ENCODE measurements around the gene SMIM41. TPM values are rescaled to one million over a fixed set of nuclear protein-coding genes. Genes with fewer than 3 reads are reported as not detected.

SMIM41 gene
- total and polyA plus RNA-seq, 2 donors (not counting 1 experiment from before 2014, with no cell fraction given), result 2.0 to 4.8 TPM

DNA sequence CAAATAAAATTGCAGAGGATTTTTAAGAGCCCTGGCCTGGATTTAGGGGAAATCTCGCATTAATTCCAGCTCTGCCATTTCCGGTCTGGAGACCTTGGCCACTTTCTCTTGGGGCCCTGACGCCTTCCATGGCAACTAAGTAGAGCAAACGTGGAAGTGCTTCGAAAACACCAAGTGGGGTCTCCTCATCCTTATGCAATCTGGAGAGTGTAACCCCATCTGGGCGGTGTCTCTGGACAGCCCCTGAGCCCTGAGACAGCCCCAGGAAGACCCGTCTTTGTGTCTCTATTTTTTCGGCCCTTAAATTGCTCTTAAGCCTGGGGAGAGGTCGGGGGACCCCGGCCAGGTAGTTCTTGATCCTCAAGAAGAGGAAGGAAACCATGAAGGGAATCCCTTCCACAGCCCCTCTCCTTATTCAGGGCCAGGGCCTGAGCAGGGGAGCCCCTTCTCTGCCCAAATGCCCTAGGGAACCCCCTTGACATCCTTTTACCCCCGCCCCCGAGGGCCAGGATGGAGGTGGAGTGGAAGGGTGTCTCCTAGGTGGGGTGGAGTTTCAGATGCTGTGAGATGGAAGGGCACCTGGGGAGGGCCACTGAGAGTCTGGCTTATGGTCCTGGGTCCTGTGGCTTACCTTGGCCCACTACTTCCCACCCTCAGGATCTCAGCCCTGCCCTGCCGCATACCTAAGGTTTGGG, 45.9 kb upstream of the SMIM41 start:
- no peak for TF ChIP-seq EZH2 (IDR thresholded peaks at IDR 0.05; ENCODE audit: low read length, missing control alignments)
- TF ChIP-seq, protein P1, sequence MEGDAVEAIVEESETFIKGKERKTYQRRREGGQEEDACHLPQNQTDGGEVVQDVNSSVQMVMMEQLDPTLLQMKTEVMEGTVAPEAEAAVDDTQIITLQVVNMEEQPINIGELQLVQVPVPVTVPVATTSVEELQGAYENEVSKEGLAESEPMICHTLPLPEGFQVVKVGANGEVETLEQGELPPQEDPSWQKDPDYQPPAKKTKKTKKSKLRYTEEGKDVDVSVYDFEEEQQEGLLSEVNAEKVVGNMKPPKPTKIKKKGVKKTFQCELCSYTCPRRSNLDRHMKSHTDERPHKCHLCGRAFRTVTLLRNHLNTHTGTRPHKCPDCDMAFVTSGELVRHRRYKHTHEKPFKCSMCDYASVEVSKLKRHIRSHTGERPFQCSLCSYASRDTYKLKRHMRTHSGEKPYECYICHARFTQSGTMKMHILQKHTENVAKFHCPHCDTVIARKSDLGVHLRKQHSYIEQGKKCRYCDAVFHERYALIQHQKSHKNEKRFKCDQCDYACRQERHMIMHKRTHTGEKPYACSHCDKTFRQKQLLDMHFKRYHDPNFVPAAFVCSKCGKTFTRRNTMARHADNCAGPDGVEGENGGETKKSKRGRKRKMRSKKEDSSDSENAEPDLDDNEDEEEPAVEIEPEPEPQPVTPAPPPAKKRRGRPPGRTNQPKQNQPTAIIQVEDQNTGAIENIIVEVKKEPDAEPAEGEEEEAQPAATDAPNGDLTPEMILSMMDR (conservative IDR thresholded peaks at IDR 0.05 in 1 of 2, IDR thresholded peaks at IDR 0.05 in 1 of 2; ENCODE audit: low read depth in 1 of 2, low read length in 2 of 2), result no peak

DNA sequence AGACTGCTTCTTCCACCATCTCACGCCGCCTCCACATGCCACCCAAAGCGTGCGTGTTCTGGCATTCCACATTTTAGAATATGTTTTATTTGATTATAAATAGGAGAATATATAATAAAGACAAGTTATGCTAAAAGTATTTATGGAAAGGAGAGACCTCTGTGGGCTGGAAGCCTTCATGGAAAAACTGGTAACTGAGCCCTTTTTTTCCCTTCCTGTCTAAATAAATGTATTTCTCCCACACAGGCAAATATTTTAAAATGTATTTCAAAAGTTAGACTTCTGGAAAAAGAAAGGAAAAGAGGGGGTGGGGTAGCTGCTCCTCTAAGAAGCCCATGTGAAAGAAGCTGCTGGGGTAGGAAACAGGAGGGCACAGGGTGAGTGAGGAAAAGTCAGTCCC, 44.3 kb upstream of the SMIM41 start:
- Histone ChIP-seq H3K27me3 (ENCODE audit: control insufficient read depth, insufficient read depth, low read length) (no peaks in the 10 kb centered on the region), H3K36me3 (ENCODE audit: control insufficient read depth, insufficient read depth, low read length) (no peaks in the 10 kb centered on the region), H3K4me3 (replicated peaks in 1 of 4; ENCODE audit: control extremely low read depth in 1 of 4, insufficient read depth in 1 of 4, low read depth in 3 of 4, low read length in 4 of 4) (no peak overlapping the region), H3K4me2 (ENCODE audit: extremely low read depth, insufficient read depth, low read length) (no peak overlapping the region), H3K79me2 (ENCODE audit: control insufficient read depth, insufficient read depth, low read length) (no peaks in the 10 kb centered on the region), H2AFZ (ENCODE audit: low read length) (no peak overlapping the region), H4K20me1 (ENCODE audit: control insufficient read depth, extremely low read depth, insufficient read depth, low read length) (no peaks in the 10 kb centered on the region), H3K9ac (ENCODE audit: insufficient read depth, low read length) (no peak overlapping the region), H3K4me1 (ENCODE audit: control insufficient read depth, extremely low read depth, insufficient read depth, low read length) (peaks cover 13% of the 10 kb centered on the region), H3K9me3 (ENCODE audit: control insufficient read depth, insufficient read depth, low read depth, low read length) (no peaks in the 10 kb centered on the region), H3K27ac (ENCODE audit: insufficient read depth, low read length) (no peak overlapping the region)
- no peak for DNase-seq (ENCODE audit: low read depth in 2 of 2)
- TF ChIP-seq, protein P1 (conservative IDR thresholded peaks at IDR 0.05 in 1 of 2, IDR thresholded peaks at IDR 0.05 in 1 of 2; ENCODE audit: low read depth in 1 of 2, low read length in 2 of 2), result no peak
- TF ChIP-seq EZH2 (IDR thresholded peaks at IDR 0.05; ENCODE audit: low read length, missing control alignments), result no peak

More for the DNA sequence above, 45.9 kb upstream of the SMIM41 start:
- peaks cover 11% of the 10 kb centered on the region for H3K4me1 ChIP-seq (ENCODE audit: control insufficient read depth, extremely low read depth, insufficient read depth, low read length)
- H2AFZ ChIP-seq (ENCODE audit: low read length), result no peak overlapping the region
- H3K4me2 ChIP-seq (ENCODE audit: extremely low read depth, insufficient read depth, low read length), result peak overlapping the region; percentile 21
- H4K20me1 ChIP-seq (ENCODE audit: control insufficient read depth, extremely low read depth, insufficient read depth, low read length), result no peaks in the 10 kb centered on the region
- H3K27ac ChIP-seq (ENCODE audit: insufficient read depth, low read length), result peak overlapping the region; percentile 84
- H3K36me3 ChIP-seq (ENCODE audit: control insufficient read depth, insufficient read depth, low read length), result no peaks in the 10 kb centered on the region
- no peaks in the 10 kb centered on the region for H3K79me2 ChIP-seq (ENCODE audit: control insufficient read depth, insufficient read depth, low read length)
- DNase-seq (ENCODE audit: low read depth in 2 of 2), result no peak
- peak overlapping the region in 2 of 4 experiments; percentile 54 to 55 for H3K4me3 ChIP-seq (replicated peaks in 1 of 4; ENCODE audit: control extremely low read depth in 1 of 4, insufficient read depth in 1 of 4, low read depth in 3 of 4, low read length in 4 of 4)
- no peaks in the 10 kb centered on the region for H3K27me3 ChIP-seq (ENCODE audit: control insufficient read depth, insufficient read depth, low read length)
- H3K9ac ChIP-seq (ENCODE audit: insufficient read depth, low read length), result peak overlapping the region; percentile 66
- no peaks in the 10 kb centered on the region for H3K9me3 ChIP-seq (ENCODE audit: control insufficient read depth, insufficient read depth, low read depth, low read length)

DNA sequence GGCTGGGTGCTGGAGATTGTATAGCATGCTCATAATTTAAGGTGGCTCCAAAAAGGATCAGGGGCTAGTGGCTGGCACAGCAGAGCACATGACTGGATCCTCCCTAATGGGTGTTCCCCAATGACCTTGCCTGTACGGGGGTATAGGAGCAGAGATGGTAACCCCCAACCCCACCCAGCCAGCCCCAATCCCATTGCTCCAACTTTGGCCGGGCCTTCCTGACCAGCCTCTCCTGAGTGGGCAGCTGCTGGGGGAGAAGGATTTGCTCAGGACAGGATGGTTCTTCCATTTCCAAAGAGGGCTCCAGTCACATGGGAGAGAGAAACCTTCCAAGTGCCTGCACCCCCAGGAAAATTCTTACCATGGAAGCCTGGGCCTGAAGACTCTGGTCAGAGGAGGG, 43.6 kb upstream of the SMIM41 start:
- no peak for DNase-seq (ENCODE audit: low read depth in 2 of 2)
- H3K27ac ChIP-seq (ENCODE audit: insufficient read depth, low read length), result peak overlapping the region; percentile 74
- peaks cover 13% of the 10 kb centered on the region for H3K4me1 ChIP-seq (ENCODE audit: control insufficient read depth, extremely low read depth, insufficient read depth, low read length)
- H3K4me3 ChIP-seq (replicated peaks in 1 of 4; ENCODE audit: control extremely low read depth in 1 of 4, insufficient read depth in 1 of 4, low read depth in 3 of 4, low read length in 4 of 4), result no peak overlapping the region
- no peak overlapping the region for H3K4me2 ChIP-seq (ENCODE audit: extremely low read depth, insufficient read depth, low read length)
- no peaks in the 10 kb centered on the region for H3K9me3 ChIP-seq (ENCODE audit: control insufficient read depth, insufficient read depth, low read depth, low read length)
- H3K79me2 ChIP-seq (ENCODE audit: control insufficient read depth, insufficient read depth, low read length), result no peaks in the 10 kb centered on the region
- H3K27me3 ChIP-seq (ENCODE audit: control insufficient read depth, insufficient read depth, low read length), result no peaks in the 10 kb centered on the region
- H2AFZ ChIP-seq (ENCODE audit: low read length), result no peak overlapping the region
- H4K20me1 ChIP-seq (ENCODE audit: control insufficient read depth, extremely low read depth, insufficient read depth, low read length), result no peaks in the 10 kb centered on the region
- H3K9ac ChIP-seq (ENCODE audit: insufficient read depth, low read length), result peak overlapping the region; percentile 73
- TF ChIP-seq, protein P1 (conservative IDR thresholded peaks at IDR 0.05 in 1 of 2, IDR thresholded peaks at IDR 0.05 in 1 of 2; ENCODE audit: low read depth in 1 of 2, low read length in 2 of 2), result no peak
- no peak for TF ChIP-seq EZH2 (IDR thresholded peaks at IDR 0.05; ENCODE audit: low read length, missing control alignments)
- no peaks in the 10 kb centered on the region for H3K36me3 ChIP-seq (ENCODE audit: control insufficient read depth, insufficient read depth, low read length)
